Measurements from ENCODE around the gene TVP23C. TPM values are rescaled to one million over a fixed set of nuclear protein-coding genes. Genes with fewer than 3 reads are reported as not detected.
"Not testable (repeated sequence)": the region's sequence is repeated elsewhere in the genome, so short reads cannot be mapped to it uniquely, and the experiment has no call there.

Gene TVP23C
- total RNA-seq = 1 to 10 TPM; 6.5 TPM

GRCh38 chr17:15563375-15563857, at the start of gene TVP23C:
TSS of gene TVP23C (minus strand) at chr17:15563483. CDS start at chr17:15563448, 35 bp downstream.
- H3K27me3 Mint-ChIP-seq (ENCODE audit: low read depth); intact Hi-C loops (cut with micrococcal nuclease); CTCF ChIA-PET; H3K4me1 Mint-ChIP-seq (ENCODE audit: low read depth); H3K36me3 Mint-ChIP-seq (ENCODE audit: low read depth); H3K9me3 Mint-ChIP-seq: not testable (repeated sequence)
- H3K27ac Mint-ChIP-seq = peak within 1 kb of the TSS; percentile 56
- peak within 1 kb of the TSS; percentile 90 for H3K4me3 Mint-ChIP-seq
- peak; percentile 70 for DNase-seq

DNA sequence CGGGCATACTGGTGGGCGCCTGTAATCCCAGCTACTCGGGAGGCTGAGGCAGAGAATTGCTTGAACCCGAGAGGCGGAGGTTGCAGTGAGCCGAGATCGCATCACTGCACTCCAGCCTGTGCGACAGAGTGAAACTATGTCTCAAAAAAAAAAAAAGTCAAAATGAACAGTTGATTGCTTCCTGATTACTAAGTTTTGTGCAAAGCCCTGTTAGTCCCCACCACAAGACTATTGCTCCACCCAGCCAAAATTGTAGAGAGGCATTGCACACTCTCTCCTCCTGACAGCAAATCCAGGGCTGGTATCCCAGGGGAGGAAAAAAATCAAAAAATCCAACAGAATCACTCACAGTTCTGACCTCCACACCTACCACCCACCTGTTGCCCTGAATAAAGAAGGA, 29.7 kb upstream of the TVP23C start:
- DNase-seq; H3K36me3 Mint-ChIP-seq (ENCODE audit: low read depth); CTCF ChIA-PET; H3K4me3 Mint-ChIP-seq; intact Hi-C loops (cut with micrococcal nuclease); H3K9me3 Mint-ChIP-seq; H3K27ac Mint-ChIP-seq: not testable (repeated sequence)
- Mint-ChIP-seq H3K27me3 (ENCODE audit: low read depth) (peaks cover 12% of the 10 kb centered on the region), H3K4me1 (ENCODE audit: low read depth) (peaks cover 24% of the 10 kb centered on the region)

DNA sequence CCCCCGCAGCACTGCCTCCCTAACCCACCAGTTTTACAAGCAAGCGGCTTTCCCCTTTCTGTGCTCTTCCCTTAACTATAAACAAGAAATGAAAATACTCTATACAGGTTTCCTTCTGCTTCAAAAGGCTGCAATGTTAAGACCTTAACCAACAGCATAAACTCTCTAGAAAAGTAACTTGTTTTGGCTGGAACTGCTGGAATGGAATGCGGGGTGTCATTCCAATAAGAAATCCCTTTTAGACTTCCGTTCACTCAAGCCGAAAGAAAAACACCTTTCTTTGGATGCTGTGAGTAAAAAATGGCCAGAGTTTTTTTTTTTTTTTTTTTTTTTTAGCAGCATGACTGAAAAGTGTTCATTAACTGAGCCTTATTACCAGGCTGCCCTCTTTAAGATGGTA, 28.7 kb upstream of the TVP23C start:
- intact Hi-C loops (cut with micrococcal nuclease); H3K9me3 Mint-ChIP-seq; H3K36me3 Mint-ChIP-seq (ENCODE audit: low read depth); H3K27ac Mint-ChIP-seq; H3K4me3 Mint-ChIP-seq; DNase-seq; CTCF ChIA-PET: not testable (repeated sequence)
- Mint-ChIP-seq H3K27me3 (ENCODE audit: low read depth) (peaks cover 14% of the 10 kb centered on the region), H3K4me1 (ENCODE audit: low read depth) (peaks cover 24% of the 10 kb centered on the region)

DNA sequence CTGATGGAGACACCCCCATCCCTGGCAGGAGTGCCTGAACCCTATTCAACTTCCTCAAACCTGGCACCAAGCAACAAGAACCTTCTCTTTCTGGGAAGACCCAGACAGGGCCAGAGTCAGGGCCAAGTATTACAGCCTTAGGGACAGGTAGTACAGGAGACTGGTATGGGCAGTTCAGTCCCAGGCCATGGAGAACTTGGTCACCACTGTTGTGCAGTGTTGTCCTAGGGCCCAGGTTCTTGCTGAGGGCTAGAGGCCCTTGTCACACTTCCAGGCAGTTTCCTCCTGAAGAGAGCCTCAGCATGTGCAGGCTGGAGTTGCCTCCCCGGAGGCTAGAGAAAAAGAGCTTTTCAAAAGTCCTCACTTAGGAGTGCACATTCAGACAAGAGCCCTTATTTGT, 27.6 kb upstream of the TVP23C start:
- Mint-ChIP-seq H3K4me1 (ENCODE audit: low read depth) (peaks cover 24% of the 10 kb centered on the region), H3K27me3 (ENCODE audit: low read depth) (peaks cover 18% of the 10 kb centered on the region)
- DNase-seq; H3K27ac Mint-ChIP-seq; H3K36me3 Mint-ChIP-seq (ENCODE audit: low read depth); intact Hi-C loops (cut with micrococcal nuclease); H3K4me3 Mint-ChIP-seq; CTCF ChIA-PET; H3K9me3 Mint-ChIP-seq: not testable (repeated sequence)

DNA sequence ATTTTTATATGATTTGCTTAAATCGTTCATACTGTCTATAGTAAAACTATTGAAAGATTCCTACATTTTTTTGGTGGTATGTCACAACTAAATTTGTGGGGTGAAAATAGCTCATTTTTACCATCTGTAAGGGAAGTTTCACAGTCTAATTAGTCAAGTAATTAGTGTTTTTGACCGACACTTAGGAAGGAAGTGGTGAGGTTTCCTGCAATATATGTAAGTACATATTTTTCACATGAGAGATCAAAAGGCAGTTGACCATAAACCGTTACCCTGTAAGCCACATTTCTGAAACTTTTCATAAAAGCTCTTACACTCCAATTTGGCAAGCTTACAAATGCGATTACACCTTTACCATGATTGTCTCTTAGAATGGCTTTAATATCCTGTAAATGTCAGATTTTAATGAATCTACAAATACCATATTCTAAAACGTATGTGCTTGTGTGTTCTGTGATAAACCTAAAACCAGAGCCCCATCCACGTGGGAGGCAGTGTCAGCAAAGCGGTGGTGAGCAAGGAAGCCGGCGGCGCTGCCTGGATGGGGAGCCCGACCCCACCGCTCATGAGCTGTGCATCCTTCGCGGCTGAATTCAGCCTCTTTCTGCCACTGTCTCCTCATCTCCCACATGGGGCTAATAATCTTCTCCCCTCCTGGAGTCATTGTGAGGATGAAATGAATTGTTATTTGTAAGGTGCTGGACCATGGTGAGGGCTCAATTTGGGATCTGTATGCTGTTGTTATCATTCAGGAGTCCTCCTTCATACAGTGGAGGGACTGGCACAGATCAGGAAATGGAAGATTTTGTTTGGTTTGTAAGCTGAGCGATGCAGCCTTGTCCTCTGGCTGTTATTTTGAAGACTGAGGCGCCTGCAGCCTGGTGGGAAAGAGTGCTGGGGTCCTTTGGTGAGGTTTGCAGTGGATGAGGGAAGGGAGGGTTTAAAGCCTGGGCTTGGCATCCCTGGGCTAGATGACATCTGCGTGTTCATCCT, 26.6 kb upstream of the TVP23C start:
- H3K9me3 Mint-ChIP-seq; H3K36me3 Mint-ChIP-seq (ENCODE audit: low read depth); H3K27ac Mint-ChIP-seq; intact Hi-C loops (cut with micrococcal nuclease): not testable (repeated sequence)
- Mint-ChIP-seq H3K27me3 (ENCODE audit: low read depth) (peaks cover 18% of the 10 kb centered on the region), H3K4me1 (ENCODE audit: low read depth) (peaks cover 24% of the 10 kb centered on the region), H3K4me3 (peak overlapping the region; percentile 6)
- DNase-seq = peak; percentile 58
- CTCF ChIA-PET = interaction anchor here (0.7 kb wide), 1 partner anchor 87 kb away, joined by 3 read pairs; no protein-coding TSS in a partner anchor

- H3K36me3 Mint-ChIP-seq (ENCODE audit: low read depth); H3K9me3 Mint-ChIP-seq; H3K27ac Mint-ChIP-seq; CTCF ChIA-PET; H3K4me3 Mint-ChIP-seq; intact Hi-C loops (cut with micrococcal nuclease); DNase-seq: not testable (repeated sequence)
- H3K27me3 Mint-ChIP-seq (ENCODE audit: low read depth) = peaks cover 16% of the 10 kb centered on the region
- peaks cover 24% of the 10 kb centered on the region for H3K4me1 Mint-ChIP-seq (ENCODE audit: low read depth)
Observed at GRCh38 chr17:15588017-15588416, 24.7 kb upstream of the TVP23C start.

DNA sequence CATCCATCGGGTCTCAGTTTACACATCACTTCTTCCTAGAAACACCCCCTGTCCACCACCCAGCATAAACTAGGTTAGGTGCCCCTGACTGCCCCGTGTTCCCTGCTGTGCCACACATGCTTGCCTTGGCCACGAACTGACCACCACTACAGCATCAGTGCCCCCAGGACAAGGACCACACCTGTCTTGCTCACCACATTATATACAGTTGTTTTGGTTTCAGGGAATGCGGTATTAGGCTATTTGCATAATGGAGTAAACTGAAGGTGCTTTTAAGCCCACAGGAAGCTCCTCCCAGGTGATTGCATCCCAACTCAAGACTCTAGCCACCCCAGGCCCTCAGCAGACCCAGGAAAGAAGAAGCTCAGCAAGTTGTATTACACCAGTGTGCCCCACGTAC, 20.0 kb upstream of the TVP23C start:
- H3K9me3 Mint-ChIP-seq; DNase-seq; CTCF ChIA-PET; H3K4me1 Mint-ChIP-seq (ENCODE audit: low read depth); H3K27ac Mint-ChIP-seq; H3K27me3 Mint-ChIP-seq (ENCODE audit: low read depth); intact Hi-C loops (cut with micrococcal nuclease); H3K36me3 Mint-ChIP-seq (ENCODE audit: low read depth); H3K4me3 Mint-ChIP-seq: not testable (repeated sequence)

GRCh38 chr17:15581462-15581861, 18.2 kb upstream of the TVP23C start:
- H3K9me3 Mint-ChIP-seq; H3K4me1 Mint-ChIP-seq (ENCODE audit: low read depth); CTCF ChIA-PET; H3K27ac Mint-ChIP-seq; intact Hi-C loops (cut with micrococcal nuclease); H3K27me3 Mint-ChIP-seq (ENCODE audit: low read depth); H3K4me3 Mint-ChIP-seq; DNase-seq; H3K36me3 Mint-ChIP-seq (ENCODE audit: low read depth): not testable (repeated sequence)

DNA sequence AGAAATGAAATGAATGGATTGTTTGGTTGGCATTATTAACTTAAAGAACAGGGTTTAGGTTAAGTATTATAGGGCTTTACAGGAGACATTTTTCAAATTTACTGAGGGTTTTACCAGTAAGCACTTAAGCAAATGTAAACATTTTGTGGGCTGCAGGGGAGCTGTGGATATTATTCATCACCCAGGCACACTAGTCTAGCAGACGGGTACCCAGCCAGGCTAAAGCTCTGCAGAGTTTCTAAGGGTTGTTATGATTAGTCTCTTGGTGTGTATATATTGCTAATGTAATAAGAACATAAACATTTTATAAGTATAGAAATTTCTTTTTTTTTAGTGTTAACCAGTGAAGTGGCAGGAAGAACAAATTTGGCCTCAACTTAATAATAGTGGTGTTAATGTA, 13.6 kb upstream of the TVP23C start:
- CTCF ChIA-PET, H3K9me3 Mint-ChIP-seq: not testable (repeated sequence)

GRCh38 chr17:15574660-15575059, 11.4 kb upstream of the TVP23C start:
- H3K36me3 Mint-ChIP-seq (ENCODE audit: low read depth); CTCF ChIA-PET; DNase-seq; H3K4me1 Mint-ChIP-seq (ENCODE audit: low read depth); H3K9me3 Mint-ChIP-seq; intact Hi-C loops (cut with micrococcal nuclease); H3K4me3 Mint-ChIP-seq; H3K27ac Mint-ChIP-seq: not testable (repeated sequence)
- H3K27me3 Mint-ChIP-seq (ENCODE audit: low read depth) = peaks cover 13% of the 10 kb centered on the region

More for the DNA sequence above, 13.6 kb upstream of the TVP23C start:
- H3K36me3 Mint-ChIP-seq (ENCODE audit: low read depth); H3K4me3 Mint-ChIP-seq; H3K27me3 Mint-ChIP-seq (ENCODE audit: low read depth); H3K27ac Mint-ChIP-seq; H3K4me1 Mint-ChIP-seq (ENCODE audit: low read depth); DNase-seq; intact Hi-C loops (cut with micrococcal nuclease): not testable (repeated sequence)

DNA sequence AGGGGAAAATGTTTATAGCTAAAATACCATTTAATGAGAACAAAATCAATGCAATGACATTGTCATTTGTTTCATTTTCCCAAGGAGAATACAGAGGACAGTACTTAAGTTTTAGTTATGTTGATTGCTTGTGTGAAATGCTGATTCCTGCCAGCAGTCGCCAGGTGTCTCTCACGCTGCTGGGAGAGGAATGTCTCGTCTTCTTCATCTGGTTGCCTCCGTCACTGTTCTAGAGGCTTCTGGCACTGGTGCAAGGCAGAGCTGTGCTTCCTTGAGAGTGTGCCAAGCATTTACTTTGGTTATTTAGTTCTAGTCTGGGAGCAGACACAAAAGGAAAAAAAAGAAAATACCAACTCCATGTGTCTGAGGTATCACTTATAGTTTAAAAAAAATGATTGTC, 10.6 kb upstream of the TVP23C start:
- H3K27ac Mint-ChIP-seq; H3K4me3 Mint-ChIP-seq; intact Hi-C loops (cut with micrococcal nuclease); H3K36me3 Mint-ChIP-seq (ENCODE audit: low read depth); CTCF ChIA-PET; H3K9me3 Mint-ChIP-seq; H3K4me1 Mint-ChIP-seq (ENCODE audit: low read depth); DNase-seq: not testable (repeated sequence)
- H3K27me3 Mint-ChIP-seq (ENCODE audit: low read depth) = peaks cover 13% of the 10 kb centered on the region

DNA sequence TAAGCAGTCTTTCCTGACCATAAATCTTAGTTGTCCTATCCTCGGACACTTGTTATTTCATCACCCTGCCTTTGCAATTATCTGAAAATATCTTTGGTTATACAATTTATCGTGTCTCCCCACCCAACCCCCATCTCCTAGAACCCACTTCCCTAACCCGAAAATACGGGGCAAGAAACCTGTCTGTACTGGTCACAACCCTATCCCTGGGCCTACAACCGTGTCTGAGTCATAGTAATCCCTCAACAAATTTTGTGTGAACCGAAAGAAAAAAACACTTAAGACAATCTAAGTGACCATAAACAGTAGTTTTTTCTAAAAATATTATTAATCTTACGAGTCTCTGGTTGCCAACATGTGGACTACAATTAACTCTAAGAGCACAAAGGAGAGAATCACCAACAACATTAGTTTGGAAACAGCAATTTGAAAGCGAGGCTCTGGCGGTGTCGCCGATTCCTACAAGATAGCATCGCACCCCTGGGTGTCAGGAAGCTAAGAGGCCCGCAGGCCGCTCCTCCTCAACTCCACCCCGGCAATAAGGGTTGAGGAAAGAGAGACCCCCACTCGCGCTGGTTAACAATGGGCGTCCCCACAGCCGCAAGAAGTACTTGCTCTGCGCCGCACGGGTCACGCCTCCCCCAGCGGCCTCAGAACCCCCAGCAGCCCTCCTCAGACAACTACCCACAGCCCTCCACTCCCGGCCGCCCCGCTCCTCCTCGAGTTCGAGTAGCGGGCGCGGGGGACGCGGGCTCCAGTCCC, 489 bp downstream of the TVP23C start:
- H3K9me3 Mint-ChIP-seq; H3K36me3 Mint-ChIP-seq (ENCODE audit: low read depth); intact Hi-C loops (cut with micrococcal nuclease); H3K27me3 Mint-ChIP-seq (ENCODE audit: low read depth); H3K4me1 Mint-ChIP-seq (ENCODE audit: low read depth); CTCF ChIA-PET; DNase-seq; H3K27ac Mint-ChIP-seq: not testable (repeated sequence)
- peak overlapping the region; percentile 90 for H3K4me3 Mint-ChIP-seq

Measured in activated naive CD4-positive, alpha-beta T cell treated with anti-CD3 and anti-CD28 coated beads for 36 hours (primary cell).